Brain microvascular endothelial cell (primary cell): ENCODE measurements around the gene TMEM174.

Experiments
- DNase-seq: peaks from one replicate; pipeline ENCODE4 v3.0.0-alpha.2; 2020
- H3K27ac ChIP-seq: fragments of 250-450 bp; sonication (Bioruptor Pico); 2 replicates; pipeline ENCODE4 v1.5.1; 2020; ENCODE audit warnings: mild to moderate bottlenecking, moderate library complexity
- H3K27me3 ChIP-seq: fragments of 250-450 bp; sonication (Bioruptor Pico); replicated peaks from 2 replicates; pipeline ENCODE4 v1.5.1; 2020; ENCODE audit warnings: mild to moderate bottlenecking
- H3K36me3 ChIP-seq: fragments of 250-450 bp; sonication (Bioruptor Pico); replicated peaks from 2 replicates; pipeline ENCODE4 v1.5.1; 2020; ENCODE audit warnings: mild to moderate bottlenecking
- H3K4me3 ChIP-seq: 2 replicates; pipeline ENCODE4 v1.5.1; 2011; ENCODE audit warnings: low read depth, mild to moderate bottlenecking, control low read depth, low read length, moderate library complexity
- CTCF ChIP-seq: IDR thresholded peaks from 2 replicates; pipeline ENCODE4 v1.5.1; 2011; ENCODE audit warnings: low read depth, mild to moderate bottlenecking, moderate library complexity, low read length, control low read depth, inconsistent platforms; ENCODE audit errors: missing control alignments
- in situ Hi-C: cut with HindIII; loops from 2 replicates; pipeline ENCODE4 v1.10.0; 2017; ENCODE audit warnings: low sequenced_read_pairs, low pct_ligation_motif_present

The TMEM174 gene

GRCh38 chr5:73137563-73138530 lies 35.1 kb upstream of the TMEM174 start:
- TF ChIP-seq CTCF, result no peak
- in situ Hi-C loops, result no loop called here
- H3K4me3 ChIP-seq, result no peak overlapping the region

GRCh38 chr5:73139485-73139884 lies 33.5 kb upstream of the TMEM174 start:
- no peaks in the 10 kb centered on the region for H3K27me3 ChIP-seq
- H3K36me3 ChIP-seq, result no peaks in the 10 kb centered on the region
- in situ Hi-C loops, result no loop called here
- no peak for TF ChIP-seq CTCF
- H3K27ac ChIP-seq, result no peak overlapping the region
- DNase-seq, result no peak
- H3K4me3 ChIP-seq, result no peak overlapping the region

More at GRCh38 chr5:73137563-73138530, 35.1 kb upstream of the TMEM174 start:
- Histone ChIP-seq H3K27me3 (no peaks in the 10 kb centered on the region), H3K27ac (no peak overlapping the region), H3K36me3 (no peaks in the 10 kb centered on the region)
- DNase-seq, result no peak

GRCh38 chr5:73140801-73141200 lies 32.2 kb upstream of the TMEM174 start:
- no peaks in the 10 kb centered on the region for H3K36me3 ChIP-seq
- DNase-seq, result no peak
- in situ Hi-C loops, result no loop called here
- H3K27ac ChIP-seq, result no peak overlapping the region
- no peak for TF ChIP-seq CTCF
- no peaks in the 10 kb centered on the region for H3K27me3 ChIP-seq
- H3K4me3 ChIP-seq, result no peak overlapping the region

GRCh38 chr5:73142035-73142434 lies 31.0 kb upstream of the TMEM174 start:
- H3K36me3 ChIP-seq, result no peaks in the 10 kb centered on the region
- no peaks in the 10 kb centered on the region for H3K27me3 ChIP-seq
- TF ChIP-seq CTCF, result no peak
- no peak overlapping the region for H3K4me3 ChIP-seq
- in situ Hi-C loops, result no loop called here
- no peak for DNase-seq
- H3K27ac ChIP-seq, result no peak overlapping the region

GRCh38 chr5:73143716-73144115 lies 29.3 kb upstream of the TMEM174 start:
- Histone ChIP-seq H3K36me3 (no peaks in the 10 kb centered on the region), H3K27me3 (no peaks in the 10 kb centered on the region), H3K27ac (no peak overlapping the region), H3K4me3 (no peak overlapping the region)
- no peak for DNase-seq
- in situ Hi-C loops, result no loop called here
- TF ChIP-seq CTCF, result no peak
